Measurements from ENCODE around the gene RHOG.
"Not testable (repeated sequence)": the region's sequence is repeated elsewhere in the genome, so short reads cannot be mapped to it uniquely, and the experiment has no call there.

The RHOG gene

DNA sequence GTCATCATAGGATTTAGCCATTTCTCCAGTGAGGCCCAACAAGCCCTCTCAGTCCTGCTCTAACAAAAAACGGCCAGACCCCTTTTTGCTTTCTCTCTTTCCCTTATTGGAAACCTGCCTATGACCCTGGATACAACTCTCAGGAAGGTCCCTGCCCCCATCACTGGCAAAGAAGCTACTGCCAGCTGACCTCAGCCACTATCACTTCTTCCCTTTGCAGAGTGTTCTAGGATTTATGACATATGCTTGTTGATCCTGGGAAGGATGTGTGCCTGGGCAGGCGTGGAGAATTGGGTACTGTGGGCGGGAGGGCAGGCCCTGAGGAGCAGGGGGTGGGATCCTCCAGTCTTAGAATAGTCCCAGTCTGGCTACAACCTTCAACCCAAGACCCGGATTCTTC, 24.9 kb downstream of the RHOG start:
- no peaks in the 10 kb centered on the region for H3K27me3 ChIP-seq (ENCODE audit: control insufficient read depth in 1 of 2, insufficient read depth in 1 of 2, low read length in 2 of 2)
- peaks cover 9 to 13% of the 10 kb centered on the region in 2 experiments for H3K36me3 ChIP-seq (ENCODE audit: control insufficient read depth in 1 of 2, insufficient read depth in 2 of 2, low read depth in 1 of 2, low read length in 2 of 2)
- no peak overlapping the region for H2BK5ac ChIP-seq (ENCODE audit: low read depth, low read length, poor library complexity, severe bottlenecking)
- no peak overlapping the region for H2AK5ac ChIP-seq (ENCODE audit: low read length, severe bottlenecking)
- 88% methylated on average over 4 of the region's 4 CpGs for WGBS
- H4K91ac ChIP-seq (ENCODE audit: low read length): no peak overlapping the region
- no peak overlapping the region for H3K4me3 ChIP-seq (ENCODE audit: insufficient read depth in 1 of 2, low read depth in 1 of 2, low read length in 2 of 2)
- peaks cover 3% of the 10 kb centered on the region for H3K4me1 ChIP-seq (ENCODE audit: control insufficient read depth, insufficient read depth, low read depth, low read length)
- no peak overlapping the region for H2AFZ ChIP-seq (ENCODE audit: low read depth, low read length)
- H3K18ac ChIP-seq (ENCODE audit: low read depth in 1 of 2, low read length in 2 of 2): no peak overlapping the region
- H2BK120ac ChIP-seq (ENCODE audit: low read depth, low read length): no peak overlapping the region
- H2BK12ac ChIP-seq (ENCODE audit: low read length in 2 of 2): no peak overlapping the region
- no peak overlapping the region for H4K8ac ChIP-seq (ENCODE audit: low read length)
- no peaks in the 10 kb centered on the region for H3K9me3 ChIP-seq (ENCODE audit: control insufficient read depth, low read length)
- peak overlapping the region in 1 of 2 experiments; percentile 46 for H3K14ac ChIP-seq (ENCODE audit: low read length in 2 of 2)
- H2BK15ac ChIP-seq (ENCODE audit: low read depth, poor library complexity, severe bottlenecking): no peak overlapping the region
- no peak overlapping the region for H3K27ac ChIP-seq (ENCODE audit: low read length, poor library complexity, severe bottlenecking)
- DNase-seq: no peak
- H3K23ac ChIP-seq (ENCODE audit: low read length in 2 of 2): peak overlapping the region in 1 of 2 experiments; percentile 9
- H3K79me1 ChIP-seq (replicated peaks; ENCODE audit: low read length, poor library complexity, severe bottlenecking): peaks cover 14% of the 10 kb centered on the region
- H3K4me2 ChIP-seq (ENCODE audit: low read length, poor library complexity, severe bottlenecking): no peak overlapping the region
- H3K9ac ChIP-seq (ENCODE audit: low read length): no peak overlapping the region
- no peak overlapping the region for H3K4ac ChIP-seq (ENCODE audit: low read depth in 1 of 2, low read length in 2 of 2)

DNA sequence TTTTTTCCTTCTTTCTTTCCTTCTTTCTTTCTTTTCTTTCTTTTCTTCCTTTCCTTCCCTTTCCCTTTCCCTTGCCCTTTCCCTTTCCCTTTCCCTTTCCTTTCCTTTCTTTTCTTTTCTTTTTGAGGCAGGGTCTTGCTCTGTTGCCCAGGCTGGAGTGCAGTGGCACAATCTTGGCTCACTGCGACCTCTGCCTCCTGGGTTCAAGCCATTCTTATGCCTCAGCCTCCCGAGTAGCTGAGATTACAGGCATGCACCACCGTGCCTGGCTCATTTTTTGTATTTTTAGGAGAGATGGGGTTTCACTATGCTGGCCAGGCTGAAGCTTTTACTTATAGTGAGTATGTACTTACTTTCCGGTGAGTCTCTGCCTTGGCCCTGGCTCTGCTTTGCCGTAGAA, 25.9 kb downstream of the RHOG start:
- not testable (repeated sequence) for H2BK120ac ChIP-seq (ENCODE audit: low read depth, low read length); H2AK5ac ChIP-seq (ENCODE audit: low read length, severe bottlenecking); H2BK12ac ChIP-seq (ENCODE audit: low read length in 2 of 2); H3K9ac ChIP-seq (ENCODE audit: low read length); H3K4me3 ChIP-seq (ENCODE audit: insufficient read depth in 1 of 2, low read depth in 1 of 2, low read length in 2 of 2); H3K4ac ChIP-seq (ENCODE audit: low read depth in 1 of 2, low read length in 2 of 2); DNase-seq; H3K18ac ChIP-seq (ENCODE audit: low read depth in 1 of 2, low read length in 2 of 2); H3K4me1 ChIP-seq (ENCODE audit: control insufficient read depth, insufficient read depth, low read depth, low read length); H3K4me2 ChIP-seq (ENCODE audit: low read length, poor library complexity, severe bottlenecking); H2AFZ ChIP-seq (ENCODE audit: low read depth, low read length); H3K23ac ChIP-seq (ENCODE audit: low read length in 2 of 2); H4K8ac ChIP-seq (ENCODE audit: low read length); H2BK15ac ChIP-seq (ENCODE audit: low read depth, poor library complexity, severe bottlenecking); H4K91ac ChIP-seq (ENCODE audit: low read length); H3K9me3 ChIP-seq (ENCODE audit: control insufficient read depth, low read length); H3K27me3 ChIP-seq (ENCODE audit: control insufficient read depth in 1 of 2, insufficient read depth in 1 of 2, low read length in 2 of 2); H2BK5ac ChIP-seq (ENCODE audit: low read depth, low read length, poor library complexity, severe bottlenecking); H3K27ac ChIP-seq (ENCODE audit: low read length, poor library complexity, severe bottlenecking); H3K14ac ChIP-seq (ENCODE audit: low read length in 2 of 2)
- 91% methylated on average over 5 of the region's 5 CpGs for WGBS
- Histone ChIP-seq H3K36me3 (ENCODE audit: control insufficient read depth in 1 of 2, insufficient read depth in 2 of 2, low read depth in 1 of 2, low read length in 2 of 2) (peaks cover 9 to 12% of the 10 kb centered on the region in 2 experiments), H3K79me1 (replicated peaks; ENCODE audit: low read length, poor library complexity, severe bottlenecking) (peaks cover 14% of the 10 kb centered on the region)

DNA sequence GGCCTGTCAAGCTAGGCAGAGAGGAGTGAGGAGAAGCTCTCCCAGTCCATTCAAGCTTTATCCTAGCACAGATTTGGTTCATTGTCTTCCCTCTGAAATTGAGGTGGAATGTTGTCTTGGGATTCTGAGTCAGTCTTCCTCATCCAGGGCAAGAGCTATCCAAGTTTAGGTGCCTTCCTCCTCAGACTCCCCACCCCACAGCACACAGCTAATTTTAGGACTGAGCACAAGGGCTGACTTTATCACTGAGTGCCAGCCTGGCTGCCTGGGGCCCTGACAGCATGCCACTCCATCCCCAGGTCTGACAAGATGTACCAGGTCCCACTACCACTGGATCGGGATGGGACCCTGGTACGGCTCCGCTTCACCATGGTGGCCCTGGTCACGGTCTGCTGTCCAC, 29.8 kb downstream of the RHOG start:
- Histone ChIP-seq H3K27me3 (ENCODE audit: control insufficient read depth in 1 of 2, insufficient read depth in 1 of 2, low read length in 2 of 2) (no peaks in the 10 kb centered on the region), H4K91ac (ENCODE audit: low read length) (no peak overlapping the region), H3K4me2 (ENCODE audit: low read length, poor library complexity, severe bottlenecking) (no peak overlapping the region), H3K79me1 (replicated peaks; ENCODE audit: low read length, poor library complexity, severe bottlenecking) (peaks cover 6% of the 10 kb centered on the region), H2BK120ac (ENCODE audit: low read depth, low read length) (no peak overlapping the region), H3K18ac (ENCODE audit: low read depth in 1 of 2, low read length in 2 of 2) (no peak overlapping the region), H2BK5ac (ENCODE audit: low read depth, low read length, poor library complexity, severe bottlenecking) (no peak overlapping the region), H3K4ac (ENCODE audit: low read depth in 1 of 2, low read length in 2 of 2) (no peak overlapping the region), H3K14ac (ENCODE audit: low read length in 2 of 2) (no peak overlapping the region), H3K36me3 (ENCODE audit: control insufficient read depth in 1 of 2, insufficient read depth in 2 of 2, low read depth in 1 of 2, low read length in 2 of 2) (peaks cover 0 to 9% of the 10 kb centered on the region in 2 experiments), H4K8ac (ENCODE audit: low read length) (peak overlapping the region; percentile 15), H2BK12ac (ENCODE audit: low read length in 2 of 2) (no peak overlapping the region), H3K9ac (ENCODE audit: low read length) (peak overlapping the region; percentile 65), H2AK5ac (ENCODE audit: low read length, severe bottlenecking) (no peak overlapping the region), H3K27ac (ENCODE audit: low read length, poor library complexity, severe bottlenecking) (no peak overlapping the region), H3K9me3 (ENCODE audit: control insufficient read depth, low read length) (no peaks in the 10 kb centered on the region), H2BK15ac (ENCODE audit: low read depth, poor library complexity, severe bottlenecking) (no peak overlapping the region), H3K23ac (ENCODE audit: low read length in 2 of 2) (no peak overlapping the region), H2AFZ (ENCODE audit: low read depth, low read length) (no peak overlapping the region), H3K4me1 (ENCODE audit: control insufficient read depth, insufficient read depth, low read depth, low read length) (peaks cover 5% of the 10 kb centered on the region), H3K4me3 (ENCODE audit: insufficient read depth in 1 of 2, low read depth in 1 of 2, low read length in 2 of 2) (peak overlapping the region in 1 of 2 experiments; percentile 11)
- 97% methylated on average over 4 of the region's 4 CpGs for WGBS
- DNase-seq: no peak

DNA sequence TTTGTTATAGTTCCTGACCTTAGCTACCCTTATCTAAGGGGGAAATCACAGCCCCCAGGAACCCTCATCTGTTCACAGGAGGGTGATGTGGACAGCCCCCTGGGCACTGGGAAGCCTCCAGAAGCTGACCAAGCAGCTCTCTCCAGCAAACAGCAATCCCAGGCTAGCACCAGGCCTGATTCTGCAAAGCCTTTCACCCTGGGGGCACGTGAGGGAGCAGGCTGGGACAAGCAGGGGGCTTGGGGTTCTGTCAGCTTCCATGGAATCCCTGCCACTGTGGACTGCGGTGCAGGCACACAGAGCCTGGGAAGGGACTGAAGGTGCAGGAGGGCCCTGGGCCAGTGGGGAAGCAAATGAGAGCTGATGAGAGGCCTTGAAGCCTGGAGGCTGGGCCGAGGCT, 30.3 kb downstream of the RHOG start:
- 85% methylated on average over 3 of the region's 3 CpGs for WGBS
- Histone ChIP-seq H3K18ac (ENCODE audit: low read depth in 1 of 2, low read length in 2 of 2) (no peak overlapping the region), H2BK120ac (ENCODE audit: low read depth, low read length) (no peak overlapping the region), H4K8ac (ENCODE audit: low read length) (no peak overlapping the region), H2BK5ac (ENCODE audit: low read depth, low read length, poor library complexity, severe bottlenecking) (no peak overlapping the region), H3K4me3 (ENCODE audit: insufficient read depth in 1 of 2, low read depth in 1 of 2, low read length in 2 of 2) (no peak overlapping the region), H4K91ac (ENCODE audit: low read length) (no peak overlapping the region), H3K9ac (ENCODE audit: low read length) (peak overlapping the region; percentile 65), H3K23ac (ENCODE audit: low read length in 2 of 2) (no peak overlapping the region), H2AFZ (ENCODE audit: low read depth, low read length) (no peak overlapping the region), H3K9me3 (ENCODE audit: control insufficient read depth, low read length) (no peaks in the 10 kb centered on the region), H2BK12ac (ENCODE audit: low read length in 2 of 2) (no peak overlapping the region), H3K14ac (ENCODE audit: low read length in 2 of 2) (no peak overlapping the region), H3K4me2 (ENCODE audit: low read length, poor library complexity, severe bottlenecking) (no peak overlapping the region), H2AK5ac (ENCODE audit: low read length, severe bottlenecking) (no peak overlapping the region), H2BK15ac (ENCODE audit: low read depth, poor library complexity, severe bottlenecking) (no peak overlapping the region), H3K27ac (ENCODE audit: low read length, poor library complexity, severe bottlenecking) (no peak overlapping the region), H3K4me1 (ENCODE audit: control insufficient read depth, insufficient read depth, low read depth, low read length) (peaks cover 5% of the 10 kb centered on the region), H3K36me3 (ENCODE audit: control insufficient read depth in 1 of 2, insufficient read depth in 2 of 2, low read depth in 1 of 2, low read length in 2 of 2) (peaks cover 0 to 9% of the 10 kb centered on the region in 2 experiments), H3K4ac (ENCODE audit: low read depth in 1 of 2, low read length in 2 of 2) (no peak overlapping the region), H3K79me1 (replicated peaks; ENCODE audit: low read length, poor library complexity, severe bottlenecking) (peaks cover 6% of the 10 kb centered on the region), H3K27me3 (ENCODE audit: control insufficient read depth in 1 of 2, insufficient read depth in 1 of 2, low read length in 2 of 2) (no peaks in the 10 kb centered on the region)
- DNase-seq: no peak

Data from mesenchymal stem cell (in vitro differentiated cells and primary cell).